DND-41 (cell line): ENCODE results near the gene PPP6R2.
"Not testable (repeated sequence)": the region's sequence is repeated elsewhere in the genome, so short reads cannot be mapped to it uniquely, and the experiment has no call there.

Experiments used
- ATAC-seq: fragments of 200-7000 bp; cut with Tn5 transposase; 3 replicates; pipeline ENCODE4 v1.9.1; 2021; ENCODE audit warnings: low read depth; ENCODE audit not compliant: insufficient read depth
- DNase-seq: peaks from one replicate; pipeline ENCODE4 v3.0.0-alpha.2; 2020
- H2AFZ ChIP-seq: 2 replicates; pipeline ENCODE4 v1.6.0; 2012; ENCODE audit warnings: low read depth, low read length
- H3K27ac ChIP-seq: 2 replicates; pipeline ENCODE4 v1.5.1; 2012; ENCODE audit warnings: low read length, inconsistent platforms
- H3K27me3 ChIP-seq: fragments of 200-600 bp; sonication (generic); 2 replicates; pipeline ENCODE4 v1.6.0; 2012; ENCODE audit warnings: low read length, mild to moderate bottlenecking, inconsistent platforms; ENCODE audit not compliant: insufficient read depth, poor library complexity
- H3K36me3 ChIP-seq: 2 replicates; pipeline ENCODE4 v1.5.1; 2012; ENCODE audit warnings: low read length, inconsistent platforms; ENCODE audit not compliant: insufficient read depth
- H3K4me1 ChIP-seq: 2 replicates; pipeline ENCODE4 v1.5.1; 2012; ENCODE audit warnings: mild to moderate bottlenecking, low read length; ENCODE audit not compliant: insufficient read depth
- H3K4me2 ChIP-seq: 2 replicates; pipeline ENCODE4 v1.6.0; 2012; ENCODE audit warnings: mild to moderate bottlenecking, moderate library complexity, low read length, inconsistent platforms; ENCODE audit not compliant: insufficient read depth
- H3K4me3 ChIP-seq, 2 experiments: fragments of 200-600 bp in 1 of 2; shearing (Covaris generic) in 1 of 2; 2 replicates each; pipeline ENCODE4 v1.5.1; 2012 to 2016; ENCODE audit warnings: inconsistent platforms in 2 of 2, low read length in 2 of 2, mild to moderate bottlenecking in 2 of 2, low read depth in 1 of 2, moderate library complexity in 1 of 2
- H3K79me2 ChIP-seq: 2 replicates; pipeline ENCODE4 v1.6.0; 2012; ENCODE audit warnings: low read length, inconsistent platforms; ENCODE audit not compliant: insufficient read depth
- H3K9ac ChIP-seq: 2 replicates; pipeline ENCODE4 v1.6.0; 2012; ENCODE audit warnings: low read depth, mild to moderate bottlenecking, inconsistent platforms, low read length, moderate library complexity
- H3K9me3 ChIP-seq: 2 replicates; pipeline ENCODE4 v1.5.1; 2012; ENCODE audit warnings: low read length, moderate library complexity, mild to moderate bottlenecking, inconsistent platforms; ENCODE audit not compliant: insufficient read depth, severe bottlenecking
- H4K20me1 ChIP-seq: 2 replicates; pipeline ENCODE4 v1.6.0; 2012; ENCODE audit warnings: low read length; ENCODE audit not compliant: insufficient read depth
- EZH2 ChIP-seq: IDR thresholded peaks from 3 replicates; pipeline ENCODE4 v1.6.1; 2012; ENCODE audit warnings: borderline replicate concordance, low read depth, mild to moderate bottlenecking, moderate library complexity, low read length, inconsistent platforms; ENCODE audit not compliant: severe bottlenecking
- TF ChIP-seq, protein P1 (sequence below): IDR thresholded peaks from 2 replicates; pipeline ENCODE4 v1.5.1; 2012; ENCODE audit warnings: borderline replicate concordance, low read length, moderate library complexity, mild to moderate bottlenecking; ENCODE audit not compliant: poor library complexity, severe bottlenecking; ENCODE audit errors: extremely low read depth

The PPP6R2 gene

GRCh38 chr22:50425179-50425916, 82.2 kb downstream of the PPP6R2 start:
- Histone ChIP-seq H4K20me1 (peaks cover 9% of the 10 kb centered on the region; the same call in 1 of the 2 replicates), H3K4me3 (no peak overlapping the region), H3K27me3 (no peaks in the 10 kb centered on the region), H3K9me3 (no peaks in the 10 kb centered on the region), H3K27ac (no peak overlapping the region), H3K4me1 (no peaks in the 10 kb centered on the region), H2AFZ (no peak overlapping the region), H3K4me2 (no peak overlapping the region), H3K79me2 (no peaks in the 10 kb centered on the region), H3K36me3 (peaks cover 85% of the 10 kb centered on the region), H3K9ac (no peak overlapping the region)
- TF ChIP-seq EZH2: no peak
- TF ChIP-seq, protein P1, sequence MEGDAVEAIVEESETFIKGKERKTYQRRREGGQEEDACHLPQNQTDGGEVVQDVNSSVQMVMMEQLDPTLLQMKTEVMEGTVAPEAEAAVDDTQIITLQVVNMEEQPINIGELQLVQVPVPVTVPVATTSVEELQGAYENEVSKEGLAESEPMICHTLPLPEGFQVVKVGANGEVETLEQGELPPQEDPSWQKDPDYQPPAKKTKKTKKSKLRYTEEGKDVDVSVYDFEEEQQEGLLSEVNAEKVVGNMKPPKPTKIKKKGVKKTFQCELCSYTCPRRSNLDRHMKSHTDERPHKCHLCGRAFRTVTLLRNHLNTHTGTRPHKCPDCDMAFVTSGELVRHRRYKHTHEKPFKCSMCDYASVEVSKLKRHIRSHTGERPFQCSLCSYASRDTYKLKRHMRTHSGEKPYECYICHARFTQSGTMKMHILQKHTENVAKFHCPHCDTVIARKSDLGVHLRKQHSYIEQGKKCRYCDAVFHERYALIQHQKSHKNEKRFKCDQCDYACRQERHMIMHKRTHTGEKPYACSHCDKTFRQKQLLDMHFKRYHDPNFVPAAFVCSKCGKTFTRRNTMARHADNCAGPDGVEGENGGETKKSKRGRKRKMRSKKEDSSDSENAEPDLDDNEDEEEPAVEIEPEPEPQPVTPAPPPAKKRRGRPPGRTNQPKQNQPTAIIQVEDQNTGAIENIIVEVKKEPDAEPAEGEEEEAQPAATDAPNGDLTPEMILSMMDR: no peak
- no peak for ATAC-seq
- DNase-seq: no peak

- Histone ChIP-seq H3K27ac (no peak overlapping the region), H3K4me3 (no peak overlapping the region), H3K9me3 (no peaks in the 10 kb centered on the region), H3K27me3 (no peaks in the 10 kb centered on the region), H3K4me2 (no peak overlapping the region), H4K20me1 (peaks cover 4% of the 10 kb centered on the region; the same call in 1 of the 2 replicates), H3K36me3 (peaks cover 81% of the 10 kb centered on the region), H2AFZ (no peak overlapping the region), H3K79me2 (no peaks in the 10 kb centered on the region), H3K9ac (no peak overlapping the region), H3K4me1 (no peaks in the 10 kb centered on the region)
- no peak for ATAC-seq
- no peak for TF ChIP-seq EZH2
- TF ChIP-seq, protein P1: no peak
- DNase-seq: no peak
Measured at GRCh38 chr22:50432131-50432876, 89.2 kb downstream of the PPP6R2 start.

- not testable (repeated sequence) for H3K4me3 ChIP-seq, H2AFZ ChIP-seq, DNase-seq, H3K9ac ChIP-seq, H4K20me1 ChIP-seq, H3K27ac ChIP-seq, H3K4me1 ChIP-seq, ATAC-seq, H3K27me3 ChIP-seq, H3K79me2 ChIP-seq, H3K9me3 ChIP-seq, H3K4me2 ChIP-seq
- H3K36me3 ChIP-seq: peaks cover 82% of the 10 kb centered on the region
Measured at GRCh38 chr22:50432877-50433510, 89.9 kb downstream of the PPP6R2 start.

DNA sequence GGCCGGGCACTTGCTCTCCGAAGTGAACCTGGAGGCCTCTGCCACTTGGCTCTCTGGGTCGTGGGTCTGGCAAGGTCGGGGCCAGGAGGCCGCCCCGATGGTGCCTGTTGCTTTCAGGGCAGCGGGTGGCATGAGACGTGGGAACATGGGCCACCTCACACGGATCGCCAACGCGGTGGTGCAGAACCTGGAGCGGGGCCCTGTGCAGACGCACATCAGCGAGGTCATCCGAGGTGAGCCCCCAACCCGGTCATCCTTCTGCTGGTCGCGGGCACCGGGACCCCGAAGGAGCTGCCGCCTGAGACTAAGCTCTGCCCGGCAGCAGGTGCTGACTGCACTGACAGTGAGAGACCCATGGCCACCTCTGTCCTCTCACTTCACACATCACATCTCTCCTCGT, 91.7 kb downstream of the PPP6R2 start:
- Histone ChIP-seq H3K27ac (no peak overlapping the region), H3K4me3 (no peak overlapping the region), H3K36me3 (peaks cover 84% of the 10 kb centered on the region), H3K27me3 (no peaks in the 10 kb centered on the region), H3K9ac (no peak overlapping the region), H2AFZ (no peak overlapping the region), H3K4me2 (no peak overlapping the region), H3K9me3 (no peaks in the 10 kb centered on the region), H3K79me2 (no peaks in the 10 kb centered on the region), H3K4me1 (no peaks in the 10 kb centered on the region), H4K20me1 (peaks cover 12% of the 10 kb centered on the region)
- TF ChIP-seq, protein P1: no peak
- TF ChIP-seq EZH2: no peak
- ATAC-seq (no peak), DNase-seq (no peak)
